K562 (cell line): ENCODE results near the gene HSPA1B. TPM values are rescaled to one million over a fixed set of nuclear protein-coding genes. Genes with fewer than 3 reads are reported as not detected.
A peak's percentile ranks its signal among the peaks of the same experiment; 100 is the strongest.

Experiments used
- ATF4 ChIP-seq: fragments of 450-650 bp; formaldehyde crosslinking; IDR thresholded peaks from 2 replicates; pipeline ENCODE4 v1.4.0; 2022; ENCODE audit warnings: mild to moderate bottlenecking, moderate library complexity
- BRCA1 ChIP-seq, 2 experiments: fragments of 450-650 bp in 1 of 2; sonication (generic) in 1 of 2; formaldehyde crosslinking in 1 of 2; IDR thresholded peaks; 2 replicates each; pipeline versions ENCODE4 v1.5.0 to v1.6.1; 2017 to 2020; ENCODE audit warnings: mild to moderate bottlenecking in 1 of 2, missing genetic modification reagents in 1 of 2
- E2F3 ChIP-seq: fragments of 250-450 bp; sonication (Bioruptor Pico); IDR thresholded peaks from 2 replicates; pipeline ENCODE4 v1.4.0; 2020; ENCODE audit warnings: mild to moderate bottlenecking
- FOXJ3 ChIP-seq: sonication (generic); formaldehyde crosslinking; IDR thresholded peaks from 2 replicates; pipeline ENCODE4 v1.4.0; 2020; ENCODE audit warnings: mild to moderate bottlenecking, missing genetic modification reagents
- MTA2 ChIP-seq: fragments of 450-650 bp; IDR thresholded peaks from 2 replicates; pipeline ENCODE4 v1.6.1; 2016; ENCODE audit warnings: low read depth
- NKRF ChIP-seq: fragments of 450-650 bp; IDR thresholded peaks from 2 replicates; pipeline ENCODE4 v1.6.1; 2016; ENCODE audit warnings: borderline replicate concordance
- PRPF4 ChIP-seq: fragments of 200-400 bp; formaldehyde crosslinking; IDR thresholded peaks from one replicate; pipeline ENCODE4 v1.6.1; 2017; ENCODE audit warnings: low read length, low read depth, mild to moderate bottlenecking; ENCODE audit not compliant: insufficient read depth, poor library complexity, severe bottlenecking
- SMAD2 ChIP-seq: fragments of 150-350 bp; IDR thresholded peaks from 2 replicates; pipeline ENCODE4 v1.6.1; 2014; ENCODE audit warnings: low read depth, mild to moderate bottlenecking, low read length
- TAF1 ChIP-seq: IDR thresholded peaks from 2 replicates; pipeline ENCODE4 v1.6.1; 2011; ENCODE audit warnings: mild to moderate bottlenecking, low read length, moderate library complexity; ENCODE audit not compliant: insufficient read depth, control insufficient read depth, severe bottlenecking; ENCODE audit errors: extremely low read depth
- ZNF407 ChIP-seq: fragments of 450-650 bp; IDR thresholded peaks from 2 replicates; pipeline ENCODE4 v1.6.1; 2016; ENCODE audit warnings: low read depth
- polyA plus RNA-seq, 8 experiments: library from polyadenylated mRNA; depleted of rRNA in 4 of 8; stranded (reverse) in 5 of 8; unstranded in 3 of 8; fragments of >200 nt; fragmentation: Nextera tagmentation in 2 of 8; fragmentation: Illumina TruSeq in 1 of 8; extraction: Ambion mirVana in 2 of 8; extraction: Trizol in 1 of 8; gene quantifications; 2 replicates each; pipeline versions ENCODE4 v1.2.1 to v1.2.3, GENCODE V29; 2011 to 2014; ENCODE audit warnings: inconsistent platforms in 1 of 8, missing spikeins in 1 of 8
- total RNA-seq, 7 experiments: library from RNA; depleted of rRNA in 6 of 7; stranded (reverse); fragments of >200 nt in 6 of 7; fragmentation: Illumina TruSeq in 2 of 7; extraction: Trizol in 2 of 7; gene quantifications; 2 replicates each; pipeline versions ENCODE4 v1.2.1 to v1.2.3, GENCODE V29; 2011 to 2021; ENCODE audit warnings: low replicate concordance in 1 of 7
- TF ChIP-seq, protein P1 (sequence below): sonication (generic); formaldehyde crosslinking; IDR thresholded peaks from 2 replicates; pipeline ENCODE4 v1.4.0; 2020; ENCODE audit warnings: mild to moderate bottlenecking, missing genetic modification reagents
- TF ChIP-seq, protein P2 (sequence below): sonication (generic); formaldehyde crosslinking; IDR thresholded peaks from 2 replicates; pipeline ENCODE4 v1.9.0; 2022; ENCODE audit warnings: mild to moderate bottlenecking, missing genetic modification reagents

The HSPA1B gene
- total and polyA plus RNA-seq, 9 of the 15 experiments (the other 6 are each of a cell fraction or from before 2014, with no cell fraction given) = 0.27 to 227 (median 51.2) TPM

DNA sequence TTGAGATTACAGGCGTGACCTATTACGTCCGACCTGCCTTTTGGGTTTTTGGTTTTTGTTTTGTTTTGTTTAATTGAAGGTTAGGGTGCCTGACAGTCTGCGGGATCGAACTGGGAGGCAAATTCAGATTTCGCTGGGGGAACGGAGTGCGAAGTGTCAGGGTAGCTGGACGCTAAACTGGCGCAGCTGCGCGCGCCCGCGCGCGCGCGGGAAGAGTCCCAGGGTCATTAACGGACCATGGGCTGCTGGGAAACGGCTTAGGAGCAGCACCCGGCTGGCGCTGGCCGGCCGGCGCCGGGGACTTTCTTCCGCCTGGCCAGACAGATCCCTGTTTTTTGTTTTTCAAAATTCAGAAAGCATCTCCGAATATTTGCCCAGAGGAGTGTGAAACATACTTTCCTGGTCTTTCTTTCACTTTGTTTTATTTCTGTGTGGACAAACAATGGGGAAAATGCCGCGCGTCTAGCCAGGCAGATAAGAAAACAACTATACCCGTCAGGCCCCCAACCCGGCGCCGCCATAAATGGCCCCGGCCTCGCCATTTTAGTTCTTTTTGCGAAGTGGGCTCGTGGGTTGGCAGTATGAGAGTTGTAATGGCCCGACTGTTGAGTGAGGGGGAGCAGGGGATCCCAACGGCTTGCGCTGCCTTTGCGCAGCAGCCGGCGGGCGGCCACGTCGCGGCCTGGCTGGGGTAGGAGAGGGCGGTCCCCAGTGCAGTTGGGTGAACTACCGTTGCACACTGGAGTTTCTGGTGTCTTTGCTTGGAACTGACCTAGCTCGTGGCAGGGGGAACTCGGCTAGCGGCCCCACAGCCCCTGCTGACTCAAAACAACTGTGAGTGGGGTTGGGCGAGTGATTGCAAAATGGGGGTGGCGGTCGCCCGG lies 7.1 kb downstream of the HSPA1B start (continued):
- TF ChIP-seq MTA2 = no peak
- TF ChIP-seq ATF4 (CRISPR knock-in tag) = peak; percentile 60; the same call in 1 of the 2 replicates
- peak; percentile 99 for TF ChIP-seq E2F3 (CRISPR knock-in tag)
- peak; percentile 93 for TF ChIP-seq NKRF
- peak; percentile 99 for TF ChIP-seq TAF1
- no peak for TF ChIP-seq BRCA1 (IDR thresholded peaks at IDR 0.05)
- no peak for TF ChIP-seq BRCA1 (CRISPR knock-in tag; IDR thresholded peaks at IDR 0.05)
- TF ChIP-seq FOXJ3 = no peak
- TF ChIP-seq, protein P1, sequence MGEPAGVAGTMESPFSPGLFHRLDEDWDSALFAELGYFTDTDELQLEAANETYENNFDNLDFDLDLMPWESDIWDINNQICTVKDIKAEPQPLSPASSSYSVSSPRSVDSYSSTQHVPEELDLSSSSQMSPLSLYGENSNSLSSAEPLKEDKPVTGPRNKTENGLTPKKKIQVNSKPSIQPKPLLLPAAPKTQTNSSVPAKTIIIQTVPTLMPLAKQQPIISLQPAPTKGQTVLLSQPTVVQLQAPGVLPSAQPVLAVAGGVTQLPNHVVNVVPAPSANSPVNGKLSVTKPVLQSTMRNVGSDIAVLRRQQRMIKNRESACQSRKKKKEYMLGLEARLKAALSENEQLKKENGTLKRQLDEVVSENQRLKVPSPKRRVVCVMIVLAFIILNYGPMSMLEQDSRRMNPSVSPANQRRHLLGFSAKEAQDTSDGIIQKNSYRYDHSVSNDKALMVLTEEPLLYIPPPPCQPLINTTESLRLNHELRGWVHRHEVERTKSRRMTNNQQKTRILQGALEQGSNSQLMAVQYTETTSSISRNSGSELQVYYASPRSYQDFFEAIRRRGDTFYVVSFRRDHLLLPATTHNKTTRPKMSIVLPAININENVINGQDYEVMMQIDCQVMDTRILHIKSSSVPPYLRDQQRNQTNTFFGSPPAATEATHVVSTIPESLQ (CRISPR knock-in tag) = peak; percentile 98
- TF ChIP-seq, protein P2, sequence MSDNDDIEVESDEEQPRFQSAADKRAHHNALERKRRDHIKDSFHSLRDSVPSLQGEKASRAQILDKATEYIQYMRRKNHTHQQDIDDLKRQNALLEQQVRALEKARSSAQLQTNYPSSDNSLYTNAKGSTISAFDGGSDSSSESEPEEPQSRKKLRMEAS (CRISPR knock-in tag) = peak; percentile 66
- TF ChIP-seq ZNF407 = peak; percentile 4; the same call in 1 of the 2 replicates
- TF ChIP-seq PRPF4 = peak; percentile 94
- TF ChIP-seq SMAD2 = no peak
